ENCODE results near the gene CDC25B. TPM values are rescaled to one million over a fixed set of nuclear protein-coding genes. Genes with fewer than 3 reads are reported as not detected.

CDC25B gene
- total and polyA plus RNA-seq, 10 of the 15 experiments (the other 5 are each of a cell fraction or from before 2014, with no cell fraction given), result 4.6 to 58.8 (median 24.6) TPM

DNA sequence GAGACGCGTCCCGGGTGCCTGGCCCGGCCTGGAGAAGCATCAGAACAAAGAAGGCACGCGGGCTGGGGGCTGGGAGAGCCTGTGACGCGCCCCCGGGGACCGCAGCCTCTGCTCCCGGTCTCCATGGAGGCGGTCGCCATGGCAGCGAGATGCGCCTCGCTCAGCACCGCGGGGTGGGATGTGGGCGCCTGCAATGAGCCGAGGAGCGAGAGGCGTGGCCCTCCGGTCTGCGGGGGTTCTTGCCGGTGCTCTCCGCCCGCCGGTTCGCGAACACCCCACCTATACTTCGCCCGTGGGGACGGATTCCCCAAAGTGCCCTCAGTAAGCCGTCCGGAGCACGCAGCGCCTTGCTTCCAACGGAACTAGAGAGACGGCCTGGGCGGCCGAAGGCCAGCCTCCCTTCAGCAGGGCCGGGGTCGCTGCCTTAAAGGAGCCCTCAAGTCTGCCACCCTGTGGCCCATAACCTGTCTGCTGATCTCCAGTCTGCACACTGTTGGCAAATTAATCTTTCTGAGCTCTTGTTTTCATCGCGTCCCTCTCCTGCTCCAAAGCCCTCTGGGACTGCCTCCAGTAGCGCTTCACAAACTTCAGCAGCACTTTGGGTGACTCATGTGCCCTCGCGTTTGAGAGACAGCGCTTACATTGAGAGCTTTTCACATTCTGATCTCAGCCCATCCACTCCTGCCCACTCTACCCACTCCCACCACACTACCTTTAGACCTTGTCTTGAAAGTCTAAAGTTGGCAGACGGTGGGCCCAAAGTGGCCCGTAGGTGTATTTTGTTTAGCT is 27.6 kb upstream of the CDC25B start (continued):
- TF ChIP-seq, protein P1, sequence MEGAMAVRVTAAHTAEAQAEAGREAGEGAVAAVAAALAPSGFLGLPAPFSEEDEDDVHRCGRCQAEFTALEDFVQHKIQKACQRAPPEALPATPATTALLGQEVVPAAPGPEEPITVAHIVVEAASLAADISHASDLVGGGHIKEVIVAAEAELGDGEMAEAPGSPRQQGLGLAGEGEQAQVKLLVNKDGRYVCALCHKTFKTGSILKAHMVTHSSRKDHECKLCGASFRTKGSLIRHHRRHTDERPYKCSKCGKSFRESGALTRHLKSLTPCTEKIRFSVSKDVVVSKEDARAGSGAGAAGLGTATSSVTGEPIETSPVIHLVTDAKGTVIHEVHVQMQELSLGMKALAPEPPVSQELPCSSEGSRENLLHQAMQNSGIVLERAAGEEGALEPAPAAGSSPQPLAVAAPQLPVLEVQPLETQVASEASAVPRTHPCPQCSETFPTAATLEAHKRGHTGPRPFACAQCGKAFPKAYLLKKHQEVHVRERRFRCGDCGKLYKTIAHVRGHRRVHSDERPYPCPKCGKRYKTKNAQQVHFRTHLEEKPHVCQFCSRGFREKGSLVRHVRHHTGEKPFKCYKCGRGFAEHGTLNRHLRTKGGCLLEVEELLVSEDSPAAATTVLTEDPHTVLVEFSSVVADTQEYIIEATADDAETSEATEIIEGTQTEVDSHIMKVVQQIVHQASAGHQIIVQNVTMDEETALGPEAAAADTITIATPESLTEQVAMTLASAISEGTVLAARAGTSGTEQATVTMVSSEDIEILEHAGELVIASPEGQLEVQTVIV (IDR thresholded peaks at IDR 0.05; ENCODE audit: borderline replicate concordance, partially characterized antibody), result no peak
- no peak for TF ChIP-seq MYB (IDR thresholded peaks at IDR 0.05; ENCODE audit: borderline replicate concordance, low read depth, low read length)
- no peak for TF ChIP-seq RFX5 (IDR thresholded peaks at IDR 0.05; ENCODE audit: low read depth, low read length)
- no peak for TF ChIP-seq ZBTB11 (CRISPR knock-in tag; IDR thresholded peaks at IDR 0.05)
- peak; percentile 88 for TF ChIP-seq BMI1 (IDR thresholded peaks at IDR 0.05; ENCODE audit: borderline replicate concordance)
- no peak for TF ChIP-seq RELB (IDR thresholded peaks at IDR 0.05; ENCODE audit: low read depth)
- TF ChIP-seq MXI1 (IDR thresholded peaks at IDR 0.05; ENCODE audit: low read depth, low read length), result peak; percentile 42; the same call in 1 of the 2 replicates
- no peak for TF ChIP-seq NFIC (IDR thresholded peaks at IDR 0.05; ENCODE audit: low read depth, low read length)
- no peak for TF ChIP-seq SMAD1 (IDR thresholded peaks at IDR 0.05; ENCODE audit: low read depth, partially characterized antibody)
- TF ChIP-seq E2F8 (IDR thresholded peaks at IDR 0.05; ENCODE audit: low read depth, partially characterized antibody), result no peak
- TF ChIP-seq CHD4 (IDR thresholded peaks at IDR 0.05), result no peak
- TF ChIP-seq, protein P2, sequence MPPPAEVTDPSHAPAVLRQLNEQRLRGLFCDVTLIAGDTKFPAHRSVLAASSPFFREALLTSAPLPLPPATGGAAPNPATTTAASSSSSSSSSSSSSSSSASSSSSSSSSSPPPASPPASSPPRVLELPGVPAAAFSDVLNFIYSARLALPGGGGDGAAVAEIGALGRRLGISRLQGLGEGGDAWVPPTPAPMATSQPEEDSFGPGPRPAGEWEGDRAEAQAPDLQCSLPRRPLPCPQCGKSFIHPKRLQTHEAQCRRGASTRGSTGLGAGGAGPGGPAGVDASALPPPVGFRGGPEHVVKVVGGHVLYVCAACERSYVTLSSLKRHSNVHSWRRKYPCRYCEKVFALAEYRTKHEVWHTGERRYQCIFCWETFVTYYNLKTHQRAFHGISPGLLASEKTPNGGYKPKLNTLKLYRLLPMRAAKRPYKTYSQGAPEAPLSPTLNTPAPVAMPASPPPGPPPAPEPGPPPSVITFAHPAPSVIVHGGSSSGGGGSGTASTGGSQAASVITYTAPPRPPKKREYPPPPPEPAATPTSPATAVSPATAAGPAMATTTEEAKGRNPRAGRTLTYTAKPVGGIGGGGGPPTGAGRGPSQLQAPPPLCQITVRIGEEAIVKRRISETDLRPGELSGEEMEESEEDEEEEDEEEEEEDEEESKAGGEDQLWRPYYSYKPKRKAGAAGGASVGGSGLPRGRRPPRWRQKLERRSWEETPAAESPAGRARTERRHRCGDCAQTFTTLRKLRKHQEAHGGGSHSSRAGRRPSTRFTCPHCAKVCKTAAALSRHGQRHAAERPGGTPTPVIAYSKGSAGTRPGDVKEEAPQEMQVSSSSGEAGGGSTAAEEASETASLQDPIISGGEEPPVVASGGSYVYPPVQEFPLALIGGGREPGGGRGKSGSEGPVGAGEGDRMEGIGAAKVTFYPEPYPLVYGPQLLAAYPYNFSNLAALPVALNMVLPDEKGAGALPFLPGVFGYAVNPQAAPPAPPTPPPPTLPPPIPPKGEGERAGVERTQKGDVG (CRISPR knock-in tag; IDR thresholded peaks at IDR 0.05), result no peak
- TF ChIP-seq SIN3A (IDR thresholded peaks at IDR 0.05; ENCODE audit: low read depth, low read length), result peak; percentile 10; the same call in 1 of the 2 replicates
- TF ChIP-seq JUNB (IDR thresholded peaks at IDR 0.05), result no peak

Measured in GM12878 (cell line).